Measurements from ENCODE around the gene SLC6A7. TPM values are rescaled to one million over a fixed set of nuclear protein-coding genes. Genes with fewer than 3 reads are reported as not detected.

Gene SLC6A7
- total RNA-seq, 1 experiment from 2014 or later, result not detected

- Mint-ChIP-seq H3K9me3 (ENCODE audit: low read depth, unreplicated experiment) (no peaks in the 10 kb centered on the region), H3K27ac (ENCODE audit: unreplicated experiment) (no peak overlapping the region), H3K4me1 (ENCODE audit: low read depth, unreplicated experiment) (no peaks in the 10 kb centered on the region), H3K4me3 (ENCODE audit: low read depth, unreplicated experiment) (no peak overlapping the region), H3K27me3 (ENCODE audit: unreplicated experiment) (peaks cover 100% of the 10 kb centered on the region), H3K36me3 (ENCODE audit: insufficient read depth, unreplicated experiment) (no peaks in the 10 kb centered on the region)
- TF ChIP-seq CTCF (IDR thresholded peaks at IDR 0.05; ENCODE audit: unreplicated experiment), result no peak
- CTCF ChIA-PET, result no interaction called here
- no peak for DNase-seq
- BruUV-seq (replicated peaks), result no TSS peak
- intact Hi-C loops (cut with micrococcal nuclease; ENCODE audit: unreplicated experiment), result no loop called here
These were observed 4.6 kb upstream of the SLC6A7 start for GRCh38 chr5:150184990-150185912.

GRCh38 chr5:150186137-150186536 lies 3.7 kb upstream of the SLC6A7 start:
- Mint-ChIP-seq H3K36me3 (ENCODE audit: insufficient read depth, unreplicated experiment) (no peaks in the 10 kb centered on the region), H3K27ac (ENCODE audit: unreplicated experiment) (no peak overlapping the region), H3K9me3 (ENCODE audit: low read depth, unreplicated experiment) (no peaks in the 10 kb centered on the region), H3K27me3 (ENCODE audit: unreplicated experiment) (peaks cover 100% of the 10 kb centered on the region), H3K4me1 (ENCODE audit: low read depth, unreplicated experiment) (no peaks in the 10 kb centered on the region), H3K4me3 (ENCODE audit: low read depth, unreplicated experiment) (no peak overlapping the region)
- DNase-seq, result no peak
- no peak for TF ChIP-seq CTCF (IDR thresholded peaks at IDR 0.05; ENCODE audit: unreplicated experiment)
- BruUV-seq (replicated peaks), result no TSS peak
- intact Hi-C loops (cut with micrococcal nuclease; ENCODE audit: unreplicated experiment), result no loop called here
- CTCF ChIA-PET, result no interaction called here

GRCh38 chr5:150186897-150187296 lies 3.0 kb upstream of the SLC6A7 start:
- Mint-ChIP-seq H3K27me3 (ENCODE audit: unreplicated experiment) (peaks cover 100% of the 10 kb centered on the region), H3K4me1 (ENCODE audit: low read depth, unreplicated experiment) (no peaks in the 10 kb centered on the region), H3K36me3 (ENCODE audit: insufficient read depth, unreplicated experiment) (no peaks in the 10 kb centered on the region), H3K9me3 (ENCODE audit: low read depth, unreplicated experiment) (no peaks in the 10 kb centered on the region), H3K27ac (ENCODE audit: unreplicated experiment) (no peak overlapping the region), H3K4me3 (ENCODE audit: low read depth, unreplicated experiment) (no peak overlapping the region)
- no peak for DNase-seq
- CTCF ChIA-PET, result no interaction called here
- intact Hi-C loops (cut with micrococcal nuclease; ENCODE audit: unreplicated experiment), result no loop called here
- TF ChIP-seq CTCF (IDR thresholded peaks at IDR 0.05; ENCODE audit: unreplicated experiment), result no peak
- BruUV-seq (replicated peaks), result no TSS peak

- H3K27me3 Mint-ChIP-seq (ENCODE audit: unreplicated experiment), result peaks cover 100% of the 10 kb centered on the region
- H3K4me3 Mint-ChIP-seq (ENCODE audit: low read depth, unreplicated experiment), result no peak overlapping the region
- CTCF ChIA-PET, result no interaction called here
- intact Hi-C loops (cut with micrococcal nuclease; ENCODE audit: unreplicated experiment), result no loop called here
- no peak for TF ChIP-seq CTCF (IDR thresholded peaks at IDR 0.05; ENCODE audit: unreplicated experiment)
- DNase-seq, result no peak
- H3K4me1 Mint-ChIP-seq (ENCODE audit: low read depth, unreplicated experiment), result no peaks in the 10 kb centered on the region
- no peak overlapping the region for H3K27ac Mint-ChIP-seq (ENCODE audit: unreplicated experiment)
- H3K36me3 Mint-ChIP-seq (ENCODE audit: insufficient read depth, unreplicated experiment), result no peaks in the 10 kb centered on the region
- no peaks in the 10 kb centered on the region for H3K9me3 Mint-ChIP-seq (ENCODE audit: low read depth, unreplicated experiment)
- BruUV-seq (replicated peaks), result no TSS peak
These were observed 1.6 kb upstream of the SLC6A7 start for GRCh38 chr5:150188146-150188842.
